HG02678 (cell line): ENCODE measurements around the gene CSH2.
"Not testable (repeated sequence)": the region's sequence is repeated elsewhere in the genome, so short reads cannot be mapped to it uniquely, and the experiment has no call there.

Experiments used
- ATAC-seq: cut with Tn5 transposase; IDR thresholded peaks from one replicate; pipeline ENCODE4 v1.9.1; 2021; ENCODE audit warnings: mild to moderate bottlenecking, moderate library complexity; ENCODE audit not compliant: unreplicated experiment

CSH2 gene

GRCh38 chr17:63896524-63897354 lies 23.3 kb upstream of the CSH2 start, which contains the start of gene CSH1:
CSH1 (minus strand) TSS chr17:63896574; CDS start chr17:63896511, 63 bp downstream.
- ATAC-seq: not testable (repeated sequence)

- not testable (repeated sequence) for ATAC-seq
These were observed 21.3 kb upstream of the CSH2 start for GRCh38 chr17:63894821-63895220.

- not testable (repeated sequence) for ATAC-seq
These were observed 20.5 kb upstream of the CSH2 start for GRCh38 chr17:63894021-63894420.

- ATAC-seq: not testable (repeated sequence)
These were observed 19.0 kb upstream of the CSH2 start for GRCh38 chr17:63892316-63893037.

- ATAC-seq: not testable (repeated sequence)
These were observed 15.8 kb upstream of the CSH2 start for GRCh38 chr17:63889026-63889848.

- ATAC-seq: not testable (repeated sequence)
These were observed 11.6 kb upstream of the CSH2 start for GRCh38 chr17:63885119-63885518.

GRCh38 chr17:63882626-63883126 lies 9.2 kb upstream of the CSH2 start:
- not testable (repeated sequence) for ATAC-seq

- ATAC-seq: no peak
These were observed 8.6 kb upstream of the CSH2 start, which contains the start of gene GH2 for GRCh38 chr17:63881935-63882601. GH2 (minus strand) TSS chr17:63881944; CDS start chr17:63881801, 143 bp downstream.

- not testable (repeated sequence) for ATAC-seq
These were observed 7.9 kb upstream of the CSH2 start for GRCh38 chr17:63881337-63881736.

- no peak for ATAC-seq
These were observed 7.2 kb upstream of the CSH2 start for GRCh38 chr17:63880706-63881105.

GRCh38 chr17:63878413-63878812 lies 4.9 kb upstream of the CSH2 start:
- ATAC-seq: not testable (repeated sequence)

- not testable (repeated sequence) for ATAC-seq
These were observed 1.2 kb upstream of the CSH2 start for GRCh38 chr17:63874693-63875092.

- not testable (repeated sequence) for ATAC-seq
These were observed 667 bp upstream of the CSH2 start for GRCh38 chr17:63874061-63874626.

GRCh38 chr17:63871646-63872365 lies 1.7 kb downstream of the CSH2 start:
- ATAC-seq: not testable (repeated sequence)

GRCh38 chr17:63870292-63870665 lies 3.2 kb downstream of the CSH2 start:
- ATAC-seq: not testable (repeated sequence)

- not testable (repeated sequence) for ATAC-seq
These were observed 3.8 kb downstream of the CSH2 start for GRCh38 chr17:63869491-63870291.

- not testable (repeated sequence) for ATAC-seq
These were observed 6.9 kb downstream of the CSH2 start for GRCh38 chr17:63866625-63867024.

GRCh38 chr17:63859257-63859656 lies 14.2 kb downstream of the CSH2 start:
- ATAC-seq: no peak
